ENCODE measurements around the gene SPARC. TPM values are rescaled to one million over a fixed set of nuclear protein-coding genes. Genes with fewer than 3 reads are reported as not detected.

The SPARC gene
- total RNA-seq, 1 donor from 2014 or later = 76.4 TPM

GRCh38 chr5:151657114-151657513, 29.6 kb downstream of the SPARC start:
- ATAC-seq = no peak

GRCh38 chr5:151656311-151656710, 30.4 kb downstream of the SPARC start:
- ATAC-seq = no peak

GRCh38 chr5:151651997-151652645, 34.6 kb downstream of the SPARC start:
- ATAC-seq = peak; percentile 76

GRCh38 chr5:151648988-151649387, 37.7 kb downstream of the SPARC start:
- ATAC-seq = no peak

- ATAC-seq = peak; percentile 76
These were observed 38.6 kb downstream of the SPARC start for GRCh38 chr5:151648089-151648488.

- peak; percentile 71 for ATAC-seq
These were observed 39.3 kb downstream of the SPARC start for GRCh38 chr5:151647320-151647861.

GRCh38 chr5:151646334-151646733, 40.4 kb downstream of the SPARC start:
- peak; percentile 81 for ATAC-seq

GRCh38 chr5:151643388-151643787, 43.3 kb downstream of the SPARC start:
- no peak for ATAC-seq

GRCh38 chr5:151642472-151643140, 44.1 kb downstream of the SPARC start:
- ATAC-seq = no peak

- peak; percentile 17 for ATAC-seq
These were observed 48.1 kb downstream of the SPARC start for GRCh38 chr5:151638619-151639018.

GRCh38 chr5:151637676-151638075, 49.0 kb downstream of the SPARC start:
- ATAC-seq = peak; percentile 94

- ATAC-seq = peak; percentile 88
These were observed 52.8 kb downstream of the SPARC start for GRCh38 chr5:151633892-151634291.

- peak; percentile 37 for ATAC-seq
These were observed 53.8 kb downstream of the SPARC start for GRCh38 chr5:151632941-151633340.

- peak; percentile 36 for ATAC-seq
These were observed 54.2 kb downstream of the SPARC start for GRCh38 chr5:151632524-151632923.

GRCh38 chr5:151631941-151632340, 54.8 kb downstream of the SPARC start:
- no peak for ATAC-seq

GRCh38 chr5:151630088-151630487, 56.6 kb downstream of the SPARC start:
- ATAC-seq = no peak

- peak; percentile 58 for ATAC-seq
These were observed 58.4 kb downstream of the SPARC start for GRCh38 chr5:151628112-151628823.

GRCh38 chr5:151627650-151628049, 59.1 kb downstream of the SPARC start:
- ATAC-seq = peak; percentile 50

- ATAC-seq = no peak
These were observed 61.4 kb downstream of the SPARC start for GRCh38 chr5:151625285-151625684.

GRCh38 chr5:151624476-151624875, 62.2 kb downstream of the SPARC start:
- no peak for ATAC-seq

GRCh38 chr5:151622367-151623088, 64.2 kb downstream of the SPARC start:
- peak; percentile 85 for ATAC-seq

GRCh38 chr5:151620461-151620840, 66.3 kb downstream of the SPARC start:
- ATAC-seq = no peak
